ENCODE results near the gene TLN1. TPM values are rescaled to one million over a fixed set of nuclear protein-coding genes. Genes with fewer than 3 reads are reported as not detected.
A peak's percentile ranks its signal among the peaks of the same experiment; 100 is the strongest.

TLN1 gene
- total RNA-seq, 2 donors from 2014 or later: 273 to 370 TPM

GRCh38 chr9:35731415-35732184 is 395 bp downstream of the TLN1 start:
- Histone ChIP-seq H3K27me3 (no peaks in the 10 kb centered on the region), H3K27ac (peak overlapping the region; percentile 96 to 98), H3K4me1 (peaks cover 0 to 61% of the 10 kb centered on the region in 2 donors), H3K36me3 (peaks cover 22% of the 10 kb centered on the region), H3K9me3 (no peaks in the 10 kb centered on the region), H3K4me3 (peak overlapping the region; percentile 78 to 97)
- peak; percentile 72 for DNase-seq (ENCODE audit: low spot score)
- no peak for TF ChIP-seq CTCF (IDR thresholded peaks at IDR 0.05)

GRCh38 chr9:35730486-35730854 is 1.5 kb downstream of the TLN1 start:
- TF ChIP-seq CTCF (IDR thresholded peaks at IDR 0.05): no peak
- peak overlapping the region; percentile 96 to 98 for H3K27ac ChIP-seq
- no peak for DNase-seq (ENCODE audit: low spot score)
- no peaks in the 10 kb centered on the region for H3K9me3 ChIP-seq
- peak overlapping the region; percentile 78 to 97 for H3K4me3 ChIP-seq
- H3K4me1 ChIP-seq: peaks cover 0 to 73% of the 10 kb centered on the region in 2 donors
- no peaks in the 10 kb centered on the region for H3K27me3 ChIP-seq
- H3K36me3 ChIP-seq: peaks cover 17% of the 10 kb centered on the region

- no peaks in the 10 kb centered on the region for H3K9me3 ChIP-seq
Observed at GRCh38 chr9:35729700-35730485, 2.1 kb downstream of the TLN1 start.

GRCh38 chr9:35729101-35729500 is 2.9 kb downstream of the TLN1 start:
- no peaks in the 10 kb centered on the region for H3K9me3 ChIP-seq
- no peak for DNase-seq (ENCODE audit: low spot score)
- TF ChIP-seq CTCF (IDR thresholded peaks at IDR 0.05): no peak
- H3K36me3 ChIP-seq: peaks cover 20% of the 10 kb centered on the region
- H3K4me3 ChIP-seq: peak overlapping the region; percentile 78 to 97
- peak overlapping the region; percentile 96 to 98 for H3K27ac ChIP-seq
- peaks cover 0 to 73% of the 10 kb centered on the region in 2 donors for H3K4me1 ChIP-seq
- no peaks in the 10 kb centered on the region for H3K27me3 ChIP-seq

More at GRCh38 chr9:35729700-35730485, 2.1 kb downstream of the TLN1 start:
- no peaks in the 10 kb centered on the region for H3K27me3 ChIP-seq
- peak overlapping the region; percentile 78 to 97 for H3K4me3 ChIP-seq
- peak overlapping the region; percentile 96 to 98 for H3K27ac ChIP-seq
- H3K4me1 ChIP-seq: peaks cover 0 to 73% of the 10 kb centered on the region in 2 donors
- TF ChIP-seq CTCF (IDR thresholded peaks at IDR 0.05): peak; percentile 17 to 65
- peaks cover 17% of the 10 kb centered on the region for H3K36me3 ChIP-seq
- DNase-seq (ENCODE audit: low spot score): peak; percentile 74

GRCh38 chr9:35728041-35728971 is 3.7 kb downstream of the TLN1 start:
- Histone ChIP-seq H3K9me3 (no peaks in the 10 kb centered on the region), H3K27ac (peak overlapping the region; percentile 96 to 98), H3K4me3 (peak overlapping the region; percentile 78 to 97), H3K4me1 (peaks cover 0 to 66% of the 10 kb centered on the region in 2 donors), H3K36me3 (peaks cover 28% of the 10 kb centered on the region), H3K27me3 (no peaks in the 10 kb centered on the region)
- TF ChIP-seq CTCF (IDR thresholded peaks at IDR 0.05): no peak
- peak; percentile 92 for DNase-seq (ENCODE audit: low spot score)

Measured in right atrium auricular region (tissue), 2 donors.